Peyer's patch (tissue), 4 donors: ENCODE results near the gene ARPC1B.

Experiments used
- POLR2A ChIP-seq, 2 donors: fragments of 450-650 bp; IDR thresholded peaks; one replicate each; pipeline ENCODE4 v1.5.1; 2017; ENCODE audit warnings: antibody characterized with exemption in 2 of 2, mild to moderate bottlenecking in 2 of 2, moderate library complexity in 2 of 2
- TF ChIP-seq, protein P1 (sequence below), 6 experiments: fragments of 450-650 bp in 4 of 6; fragments of 200-600 bp in 2 of 6; sonication (generic) in 1 of 6; IDR thresholded peaks; one replicate each; pipeline ENCODE4 v1.5.1; 2017 to 2019; ENCODE audit warnings: antibody characterized with exemption in 6 of 6, mild to moderate bottlenecking in 3 of 6, moderate library complexity in 1 of 6

DNA sequence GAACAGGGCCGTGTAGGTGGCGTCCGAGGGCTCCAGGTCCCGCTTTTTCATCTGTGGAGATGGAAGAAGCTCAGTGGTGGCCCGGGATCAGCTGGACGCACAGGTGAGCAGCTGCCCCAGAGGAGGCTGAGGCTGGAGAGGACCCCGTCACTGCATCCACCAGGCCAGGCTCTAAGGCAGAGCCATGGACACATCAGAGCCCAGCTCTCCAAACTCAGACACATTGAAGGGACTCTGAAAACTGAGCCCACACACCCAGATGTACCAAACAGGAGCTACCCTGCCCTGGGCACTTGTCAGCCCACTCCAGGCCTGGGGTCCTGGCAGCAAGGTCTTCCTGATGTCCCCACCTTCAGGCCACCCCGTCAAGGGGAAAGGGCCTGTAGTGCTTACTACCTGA is 55.2 kb downstream of the ARPC1B start:
- TF ChIP-seq, protein P1, sequence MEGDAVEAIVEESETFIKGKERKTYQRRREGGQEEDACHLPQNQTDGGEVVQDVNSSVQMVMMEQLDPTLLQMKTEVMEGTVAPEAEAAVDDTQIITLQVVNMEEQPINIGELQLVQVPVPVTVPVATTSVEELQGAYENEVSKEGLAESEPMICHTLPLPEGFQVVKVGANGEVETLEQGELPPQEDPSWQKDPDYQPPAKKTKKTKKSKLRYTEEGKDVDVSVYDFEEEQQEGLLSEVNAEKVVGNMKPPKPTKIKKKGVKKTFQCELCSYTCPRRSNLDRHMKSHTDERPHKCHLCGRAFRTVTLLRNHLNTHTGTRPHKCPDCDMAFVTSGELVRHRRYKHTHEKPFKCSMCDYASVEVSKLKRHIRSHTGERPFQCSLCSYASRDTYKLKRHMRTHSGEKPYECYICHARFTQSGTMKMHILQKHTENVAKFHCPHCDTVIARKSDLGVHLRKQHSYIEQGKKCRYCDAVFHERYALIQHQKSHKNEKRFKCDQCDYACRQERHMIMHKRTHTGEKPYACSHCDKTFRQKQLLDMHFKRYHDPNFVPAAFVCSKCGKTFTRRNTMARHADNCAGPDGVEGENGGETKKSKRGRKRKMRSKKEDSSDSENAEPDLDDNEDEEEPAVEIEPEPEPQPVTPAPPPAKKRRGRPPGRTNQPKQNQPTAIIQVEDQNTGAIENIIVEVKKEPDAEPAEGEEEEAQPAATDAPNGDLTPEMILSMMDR (IDR thresholded peaks at IDR 0.05) = no peak
- no peak for TF ChIP-seq POLR2A (IDR thresholded peaks at IDR 0.05)
